ENCODE data around the gene THBS2. TPM values are rescaled to one million over a fixed set of nuclear protein-coding genes. Genes with fewer than 3 reads are reported as not detected.

THBS2 gene
- 0.18 and 260 TPM in 2 replicates for total RNA-seq

GRCh38 chr6:169253337-169254238, at the start of gene THBS2:
Gene THBS2 (minus strand): TSS chr6:169253846. CDS start chr6:169250784, 3,062 bp downstream.

All from endothelial cell of coronary artery (primary cell).